GM19193 (cell line): ENCODE results near the gene ZBTB6.
A peak's percentile ranks its signal among the peaks of the same experiment; 100 is the strongest.

Experiments used
- POLR2A ChIP-seq: IDR thresholded peaks from 4 replicates; pipeline ENCODE4 v1.6.1; 2011; ENCODE audit not compliant: insufficient read depth, insufficient read length; ENCODE audit errors: extremely low read depth

Gene ZBTB6, protein sequence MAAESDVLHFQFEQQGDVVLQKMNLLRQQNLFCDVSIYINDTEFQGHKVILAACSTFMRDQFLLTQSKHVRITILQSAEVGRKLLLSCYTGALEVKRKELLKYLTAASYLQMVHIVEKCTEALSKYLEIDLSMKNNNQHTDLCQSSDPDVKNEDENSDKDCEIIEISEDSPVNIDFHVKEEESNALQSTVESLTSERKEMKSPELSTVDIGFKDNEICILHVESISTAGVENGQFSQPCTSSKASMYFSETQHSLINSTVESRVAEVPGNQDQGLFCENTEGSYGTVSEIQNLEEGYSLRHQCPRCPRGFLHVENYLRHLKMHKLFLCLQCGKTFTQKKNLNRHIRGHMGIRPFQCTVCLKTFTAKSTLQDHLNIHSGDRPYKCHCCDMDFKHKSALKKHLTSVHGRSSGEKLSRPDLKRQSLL

DNA sequence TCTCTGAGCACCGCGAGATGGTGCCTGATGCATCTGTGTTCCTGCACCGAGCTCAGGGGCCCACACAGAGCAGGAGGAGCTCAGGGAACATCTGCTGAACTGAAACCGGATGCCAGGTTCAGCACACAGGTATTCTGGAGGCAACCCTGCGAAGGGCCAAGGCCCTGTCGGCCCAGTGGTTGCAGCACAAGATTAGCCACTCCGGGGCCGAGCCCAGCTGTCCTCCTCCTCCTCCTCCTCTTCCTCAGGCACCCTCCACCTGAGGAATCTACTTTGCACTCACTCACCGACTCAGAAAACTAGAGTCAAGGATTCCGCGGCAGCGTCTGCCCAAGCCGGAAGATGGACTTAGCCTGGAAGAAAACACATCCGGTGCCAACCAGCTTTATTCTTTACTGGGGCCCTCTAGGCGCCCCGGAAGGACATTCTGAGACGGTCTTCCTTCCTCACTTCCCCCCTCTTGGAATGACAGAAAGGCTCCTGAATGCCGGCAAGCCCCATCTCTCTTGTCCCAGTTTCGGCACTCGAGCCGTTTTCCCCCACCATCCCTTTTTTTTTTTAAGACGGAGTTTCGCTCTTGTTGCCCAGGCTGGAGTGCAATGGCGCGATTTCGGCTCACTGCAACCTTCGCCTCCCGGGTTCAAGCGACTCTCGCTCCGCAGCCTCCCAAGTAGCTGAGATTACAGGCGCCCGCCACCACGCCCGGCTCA lies at the start of gene ZBTB6:
Gene ZBTB6, minus strand, starts transcription at position 360 of the 710 bp plus-strand sequence. CDS start 1,251 bp downstream, outside the sequence.
- TF ChIP-seq POLR2A = peak; percentile 84

DNA sequence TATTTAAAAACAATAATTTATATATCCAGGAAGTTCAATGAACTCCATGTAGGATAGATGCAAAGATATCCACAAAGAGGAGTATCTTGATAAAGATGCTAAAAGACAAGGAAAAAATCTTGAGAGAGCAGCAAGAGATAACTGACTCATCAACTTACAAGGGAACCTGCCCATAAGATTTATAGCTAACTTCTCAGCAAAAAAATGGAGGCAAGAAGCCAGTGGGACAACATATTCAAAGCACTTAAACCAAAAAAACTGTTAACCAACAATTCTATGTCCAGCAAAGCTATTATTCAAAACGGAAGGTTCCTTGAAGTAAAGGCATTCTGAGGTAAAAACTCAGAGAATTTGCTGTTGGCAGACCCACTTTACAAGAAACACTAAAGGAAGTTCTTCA lies 48.0 kb upstream of the ZBTB6 start:
- no peak for TF ChIP-seq POLR2A

DNA sequence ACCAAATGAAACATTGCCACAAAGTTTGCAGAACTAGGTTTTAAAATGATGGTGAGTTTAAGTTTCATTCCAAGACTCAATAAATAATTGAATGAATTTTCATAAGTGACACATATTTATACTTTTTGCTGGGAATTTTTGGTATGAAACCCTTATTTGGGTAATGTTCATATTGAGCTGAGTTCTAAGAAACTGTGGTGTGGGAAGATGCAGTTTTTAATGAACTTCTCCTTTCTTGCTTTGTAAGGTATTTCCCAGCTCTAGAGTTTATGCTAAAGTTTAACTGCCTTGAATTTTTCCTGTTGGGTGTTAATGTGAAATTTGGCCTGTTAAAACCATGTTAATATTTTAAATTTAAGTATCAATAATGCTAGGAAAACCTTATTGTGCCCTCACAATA lies 42.8 kb upstream of the ZBTB6 start:
- TF ChIP-seq POLR2A = no peak

DNA sequence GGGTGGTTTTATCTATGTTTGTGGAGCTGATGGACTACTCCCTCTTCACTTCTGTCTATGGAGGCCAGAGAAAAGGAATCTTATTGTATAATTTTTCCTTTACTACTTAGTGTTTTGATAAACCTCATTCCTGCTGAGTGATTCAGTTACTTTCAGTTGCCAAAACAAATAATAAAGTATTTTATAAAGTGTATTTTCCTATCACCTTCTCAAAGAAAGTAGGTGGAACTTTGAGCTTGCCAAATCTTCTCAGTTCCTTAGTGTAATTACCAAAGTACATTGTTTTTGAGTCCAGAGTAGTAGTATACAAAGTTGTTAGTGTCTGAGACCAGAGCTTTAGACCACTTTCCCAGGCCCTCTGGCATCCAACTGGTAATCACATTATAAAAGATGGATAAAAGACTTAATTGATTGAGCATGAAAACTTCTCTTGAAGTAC lies 41.1 kb upstream of the ZBTB6 start:
- no peak for TF ChIP-seq POLR2A

DNA sequence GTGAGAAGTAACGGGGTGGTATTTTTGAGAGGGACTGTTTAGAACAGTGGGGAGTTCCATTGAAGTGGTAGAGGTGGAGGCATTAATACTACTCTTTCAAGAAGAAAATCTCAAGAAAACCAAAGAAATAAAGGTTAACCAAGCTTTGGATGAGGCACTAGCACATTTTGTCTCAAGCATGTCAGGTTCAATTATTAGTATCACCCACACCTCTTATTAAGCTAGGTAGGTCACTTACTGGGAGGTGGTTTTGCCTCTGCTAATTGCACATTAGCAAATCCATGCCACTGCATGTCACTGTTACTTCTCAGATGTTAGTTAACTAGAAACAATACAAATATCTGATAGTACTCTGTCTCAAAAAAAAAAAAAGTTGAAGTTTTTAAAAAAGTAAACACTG lies 37.9 kb upstream of the ZBTB6 start:
- TF ChIP-seq POLR2A = no peak

DNA sequence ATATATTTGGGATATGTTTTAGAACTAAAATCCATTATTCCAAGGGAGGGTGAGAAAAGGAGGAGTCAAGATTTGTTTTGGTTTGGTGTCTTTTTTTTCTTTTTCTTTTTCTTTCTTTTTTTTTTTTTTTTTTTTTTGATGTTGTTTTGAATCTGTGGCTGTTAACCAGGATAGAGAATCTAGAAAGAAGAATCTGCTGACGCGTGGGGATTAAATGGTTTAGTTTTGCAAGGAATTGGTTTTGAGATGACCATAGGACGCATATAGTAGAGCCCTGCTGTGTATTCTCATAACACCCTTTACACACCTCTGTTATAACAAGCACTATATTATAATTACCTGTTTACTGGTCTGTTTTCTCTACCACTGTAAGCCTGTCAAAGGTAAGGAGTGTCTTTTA lies 37.1 kb upstream of the ZBTB6 start:
- TF ChIP-seq POLR2A = no peak

DNA sequence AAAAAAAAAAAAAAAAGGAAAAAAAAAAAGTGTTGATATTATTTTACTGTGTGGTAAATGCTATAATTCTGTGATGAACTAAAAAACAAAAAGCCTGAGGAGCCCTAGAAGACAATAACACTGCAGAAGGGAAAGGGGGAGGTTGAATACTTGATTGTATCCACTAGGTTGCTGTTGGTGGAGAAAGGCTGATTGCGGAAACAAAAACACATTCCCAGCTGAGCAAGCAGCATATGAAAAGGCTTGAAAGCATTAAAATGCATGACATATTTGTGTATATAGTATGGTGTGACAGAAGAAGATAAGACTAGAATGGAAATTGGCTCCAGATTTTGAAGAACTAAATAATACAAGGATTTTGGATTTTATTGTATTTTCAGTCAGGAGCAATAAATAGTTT lies 36.6 kb upstream of the ZBTB6 start:
- no peak for TF ChIP-seq POLR2A

DNA sequence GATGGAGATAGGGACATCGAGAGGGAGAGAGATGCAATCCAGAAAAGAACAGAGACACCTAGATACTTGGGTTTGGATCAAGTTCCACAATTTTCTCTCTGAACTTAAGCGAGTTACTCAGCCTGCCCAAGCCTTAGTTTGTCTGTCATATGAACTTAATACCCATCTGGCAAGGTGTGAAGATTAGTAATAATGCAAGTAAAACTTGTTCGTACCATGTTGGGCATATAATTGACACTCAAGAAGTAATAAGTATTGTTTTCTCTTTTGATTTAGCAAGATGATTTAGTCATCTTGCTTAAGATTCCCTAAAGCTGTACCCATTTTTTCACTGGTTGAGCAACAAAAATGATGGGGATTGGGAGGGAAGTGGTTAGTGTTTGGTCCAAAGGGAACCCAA lies 35.2 kb upstream of the ZBTB6 start:
- TF ChIP-seq POLR2A = no peak

DNA sequence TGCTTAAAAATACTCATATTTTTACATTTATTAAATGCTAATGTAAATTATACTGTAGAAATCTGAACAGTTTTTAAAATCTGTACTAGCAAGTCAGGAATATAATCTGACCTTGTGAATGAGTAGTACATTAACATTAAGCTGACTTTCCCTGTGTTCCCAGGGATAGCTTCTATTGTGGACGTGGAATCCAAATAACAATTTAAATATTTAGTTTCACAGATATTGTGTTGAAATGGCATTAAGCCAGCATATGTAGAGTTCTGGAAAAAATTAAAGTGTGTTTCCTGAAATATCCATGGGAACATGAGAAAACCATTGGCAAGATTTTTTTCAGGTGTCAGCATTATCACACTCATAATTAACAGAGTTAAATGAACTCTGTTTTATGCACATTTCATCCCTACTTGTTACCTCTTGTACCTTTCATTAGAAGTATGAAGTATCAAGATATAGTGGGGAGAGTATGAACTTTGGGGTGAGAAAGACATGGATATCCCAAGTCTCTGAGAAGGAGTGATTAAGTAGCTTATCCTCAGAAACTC lies 33.4 kb upstream of the ZBTB6 start:
- no peak for TF ChIP-seq POLR2A

DNA sequence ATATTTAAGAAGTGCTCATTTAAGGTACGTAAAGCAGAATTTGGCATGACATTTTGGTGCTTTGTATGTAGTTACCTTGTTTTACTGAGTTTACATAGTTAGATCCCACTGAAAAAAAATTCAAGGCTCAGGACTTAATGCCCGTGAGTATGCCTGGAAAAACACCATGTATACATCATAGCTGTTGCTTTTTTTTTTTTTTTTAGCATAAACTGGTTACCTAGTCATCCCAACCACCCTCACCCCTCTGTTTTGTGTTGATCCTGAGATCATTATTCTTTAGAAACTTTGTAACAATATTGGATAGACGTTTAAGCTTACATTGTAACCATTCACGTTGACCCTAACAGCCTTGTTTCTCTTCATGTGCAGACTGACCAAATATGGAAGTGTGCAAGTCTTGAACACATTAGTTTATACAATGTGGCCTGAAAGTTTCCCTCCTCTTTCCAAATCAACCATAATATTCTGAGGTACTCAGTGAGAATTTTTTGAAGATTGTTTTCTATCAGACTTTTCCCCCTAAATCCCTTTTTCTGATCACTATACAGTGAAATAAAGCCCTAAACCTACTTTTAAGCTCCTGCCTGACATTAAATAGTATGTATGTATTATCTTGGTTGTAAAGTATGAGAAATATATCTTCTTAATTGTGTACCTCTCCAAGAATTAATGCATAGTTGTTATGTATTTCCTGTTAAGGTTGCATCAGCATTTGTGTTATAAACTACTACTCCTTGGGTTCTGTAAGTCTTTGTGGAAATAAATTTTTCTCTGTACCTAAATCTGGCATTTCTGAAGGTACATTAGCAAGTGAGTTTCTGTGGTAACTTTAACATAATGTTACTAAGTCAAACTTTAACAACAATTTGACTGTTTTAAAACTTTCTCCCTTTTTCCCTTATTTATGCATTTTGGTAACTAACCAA lies 32.1 kb upstream of the ZBTB6 start:
- TF ChIP-seq POLR2A = no peak

DNA sequence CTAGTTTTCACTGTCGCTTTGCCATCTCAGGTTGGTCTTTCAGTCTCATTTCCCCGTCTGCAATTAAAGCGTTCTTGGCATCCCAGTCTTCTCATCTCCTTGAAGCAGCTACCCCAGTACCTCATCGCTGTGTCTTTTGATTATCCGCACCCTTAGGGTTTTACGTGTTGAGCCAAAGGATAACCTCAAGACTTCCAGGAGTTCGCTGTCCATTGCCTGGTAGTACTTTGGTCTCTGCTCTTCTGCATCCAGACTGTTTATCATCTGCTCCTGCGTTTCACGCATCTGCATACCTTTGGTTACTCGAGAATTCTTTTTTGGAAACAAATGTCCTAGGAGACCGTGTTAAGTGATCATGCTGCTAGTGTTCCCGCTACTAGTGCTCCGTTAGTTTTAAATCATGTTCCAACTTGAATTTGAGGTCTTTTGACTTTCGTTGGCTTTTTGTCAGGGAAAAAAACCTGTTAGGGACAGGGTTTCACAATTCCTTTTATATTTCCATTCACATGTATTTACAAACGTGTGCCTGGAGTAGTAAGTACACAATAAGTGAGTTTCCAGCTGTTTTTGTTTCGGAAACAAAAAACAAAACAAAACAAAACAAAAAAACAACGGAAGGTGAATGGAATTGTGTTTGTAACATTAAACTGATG lies 28.6 kb upstream of the ZBTB6 start:
- no peak for TF ChIP-seq POLR2A

DNA sequence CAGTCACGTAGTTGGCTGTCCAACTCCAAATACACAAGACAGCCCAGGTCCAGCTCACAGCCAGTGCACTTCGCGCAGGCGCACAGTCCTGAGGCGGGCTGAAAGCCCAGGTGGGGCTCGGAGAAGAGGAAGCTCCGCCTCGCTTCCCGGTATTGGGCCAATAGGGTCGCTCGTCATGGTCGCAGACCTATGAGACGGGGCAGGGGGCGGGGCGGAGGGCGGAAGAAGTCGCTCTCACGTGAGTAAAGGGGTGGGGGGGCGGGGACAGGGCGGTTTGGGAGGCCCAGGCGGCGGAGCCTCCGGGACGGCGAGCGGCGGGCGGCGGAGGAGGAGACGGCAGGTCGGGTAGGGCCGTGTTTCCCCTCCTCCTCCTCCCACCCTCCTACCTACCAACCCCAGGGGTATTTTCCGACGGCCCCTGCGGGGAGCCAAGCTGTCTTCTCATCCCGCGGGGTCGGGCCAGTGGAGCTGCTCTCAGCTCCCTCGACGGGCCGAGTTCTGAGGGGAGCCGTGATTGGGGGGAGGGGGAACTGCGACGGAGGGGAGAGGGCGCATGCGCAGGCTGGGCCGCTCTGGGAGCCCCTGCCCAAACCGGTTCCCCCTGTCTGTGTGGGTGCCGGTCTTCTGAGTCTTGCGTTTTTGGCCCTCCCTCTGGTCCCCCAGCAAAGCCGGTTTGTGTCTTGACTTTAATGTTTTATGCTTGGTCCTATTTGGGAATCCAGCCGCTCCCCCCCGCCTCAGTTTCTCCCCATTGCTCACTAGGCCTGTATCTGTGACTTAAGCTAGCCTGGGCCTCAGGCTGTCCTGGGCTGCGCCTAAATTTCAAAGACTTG lies 27.8 kb upstream of the ZBTB6 start, which contains the start of gene RABGAP1:
Gene RABGAP1, plus strand, starts transcription at position 272 of the 833 bp plus-strand sequence. CDS start 16,040 bp downstream, outside the sequence.
- TF ChIP-seq POLR2A = peak; percentile 84

DNA sequence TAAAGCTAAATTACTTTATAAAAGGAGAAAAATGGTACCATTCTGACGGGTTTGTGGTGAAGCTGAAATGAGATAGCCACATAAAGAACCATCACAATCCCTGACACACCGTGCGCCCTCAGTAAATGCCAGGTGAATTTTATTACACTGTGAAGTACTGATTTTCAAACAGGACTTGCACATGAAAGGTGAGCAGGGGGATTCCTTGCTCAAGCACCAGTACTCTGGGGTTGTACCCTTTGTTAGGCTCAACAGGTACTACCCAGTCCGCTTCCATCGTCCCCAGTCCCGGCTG lies 27.3 kb upstream of the ZBTB6 start:
- no peak for TF ChIP-seq POLR2A
